GM12892 (cell line): ENCODE results near the gene FLG2.
"Not testable (repeated sequence)": the region's sequence is repeated elsewhere in the genome, so short reads cannot be mapped to it uniquely, and the experiment has no call there.

Source experiments
- DNase-seq: peaks from one replicate; pipeline ENCODE4 v3.0.0; 2011; ENCODE audit not compliant: insufficient read length
- FAIRE-seq: peaks from 2 replicates; lab custom pipeline; 2011; peaks lifted over from hg19 to GRCh38; lab: Jason Lieb, UNC
- POLR2A ChIP-seq: IDR thresholded peaks from 2 replicates; pipeline ENCODE4 v1.6.1; 2011; ENCODE audit warnings: low read depth, low read length, control low read depth
- POLR2AphosphoS5 ChIP-seq: IDR thresholded peaks from 2 replicates; pipeline ENCODE4 v1.6.1; 2011; ENCODE audit warnings: low read depth, low read length, control low read depth
- TAF1 ChIP-seq: IDR thresholded peaks from 2 replicates; pipeline ENCODE4 v1.6.1; 2011; ENCODE audit warnings: low read depth, mild to moderate bottlenecking, control low read depth, low read length, borderline replicate concordance

Gene FLG2

GRCh38 chr1:152356736-152357135, 3.1 kb downstream of the FLG2 start:
- FAIRE-seq, result no peak
- no peak for DNase-seq
- no peak for TF ChIP-seq TAF1
- no peak for TF ChIP-seq POLR2A
- TF ChIP-seq POLR2AphosphoS5, result no peak

- no peak for TF ChIP-seq POLR2AphosphoS5
- no peak for TF ChIP-seq POLR2A
- TF ChIP-seq TAF1, result no peak
- no peak for FAIRE-seq
- no peak for DNase-seq
Measured at GRCh38 chr1:152349611-152350010, 10.2 kb downstream of the FLG2 start.

- no peak for DNase-seq
- FAIRE-seq, result no peak
- TF ChIP-seq POLR2AphosphoS5, result no peak
- TF ChIP-seq TAF1, result no peak
- no peak for TF ChIP-seq POLR2A
Measured at GRCh38 chr1:152348447-152348846, 11.4 kb downstream of the FLG2 start.

GRCh38 chr1:152347116-152347728, 12.6 kb downstream of the FLG2 start:
- FAIRE-seq (peak; percentile 30), DNase-seq (no peak)
- TF ChIP-seq TAF1 (no peak), POLR2A (no peak), POLR2AphosphoS5 (no peak)

GRCh38 chr1:152344438-152344837, 15.4 kb downstream of the FLG2 start:
- TF ChIP-seq POLR2AphosphoS5 (no peak), POLR2A (no peak)
- FAIRE-seq (no peak), DNase-seq (no peak)

- no peak for TF ChIP-seq TAF1
- no peak for TF ChIP-seq POLR2AphosphoS5
- TF ChIP-seq POLR2A, result no peak
- no peak for FAIRE-seq
- DNase-seq, result no peak
Measured at GRCh38 chr1:152343006-152343405, 16.8 kb downstream of the FLG2 start.

- TF ChIP-seq POLR2AphosphoS5, result no peak
- no peak for TF ChIP-seq POLR2A
- TF ChIP-seq TAF1, result no peak
- DNase-seq (no peak), FAIRE-seq (no peak)
Measured at GRCh38 chr1:152335399-152335798, 24.4 kb downstream of the FLG2 start.

- DNase-seq (no peak), FAIRE-seq (no peak)
- TF ChIP-seq POLR2A (no peak), POLR2AphosphoS5 (no peak), TAF1 (no peak)
Measured at GRCh38 chr1:152328801-152329391, 30.9 kb downstream of the FLG2 start.

GRCh38 chr1:152325111-152325510, 34.7 kb downstream of the FLG2 start, which contains the start of gene FLG:
Gene FLG (minus strand): TSS chr1:152325239. CDS start chr1:152315456, 9,783 bp downstream.
- DNase-seq (no peak), FAIRE-seq (no peak)
- TF ChIP-seq TAF1 (no peak), POLR2A (no peak), POLR2AphosphoS5 (no peak)

- TF ChIP-seq POLR2A, result no peak
- TF ChIP-seq POLR2AphosphoS5, result no peak
- TF ChIP-seq TAF1, result no peak
- DNase-seq (no peak), FAIRE-seq (no peak)
Measured at GRCh38 chr1:152313970-152314369, 45.8 kb downstream of the FLG2 start.

- TF ChIP-seq TAF1, result no peak
- TF ChIP-seq POLR2A, result no peak
- no peak for TF ChIP-seq POLR2AphosphoS5
- FAIRE-seq, result no peak
Measured at GRCh38 chr1:152313319-152313801, 46.4 kb downstream of the FLG2 start.

GRCh38 chr1:152312169-152312568, 47.6 kb downstream of the FLG2 start:
- DNase-seq, FAIRE-seq: not testable (repeated sequence)

More at GRCh38 chr1:152313319-152313801, 46.4 kb downstream of the FLG2 start:
- DNase-seq, result no peak
